Ovary (tissue), 10 donors: ENCODE data around the gene GANC. TPM values are rescaled to one million over a fixed set of nuclear protein-coding genes. Genes with fewer than 3 reads are reported as not detected.
"Not testable (repeated sequence)": the region's sequence is repeated elsewhere in the genome, so short reads cannot be mapped to it uniquely, and the experiment has no call there.

Experiments used
- DNase-seq, 5 donors: peaks; one replicate each; pipeline ENCODE4 v3.0.0-alpha.2; 2019 to 2020
- H3K27ac ChIP-seq, 2 donors: fragments of 200-600 bp; one replicate each; pipeline versions ENCODE4 v1.5.1 to v1.8.0; 2019 to 2022
- H3K27me3 ChIP-seq: fragments of 200-600 bp; one replicate; pipeline ENCODE4 v1.8.0; 2022
- H3K36me3 ChIP-seq: fragments of 200-600 bp; sonication (generic); one replicate; pipeline ENCODE4 v1.5.1; 2019
- H3K4me1 ChIP-seq: one replicate; pipeline ENCODE4 v1.8.1; 2013; ENCODE audit warnings: mild to moderate bottlenecking, moderate library complexity; ENCODE audit not compliant: insufficient read depth
- H3K4me3 ChIP-seq: fragments of 200-600 bp; sonication (generic); one replicate; pipeline ENCODE4 v1.5.1; 2017
- H3K9me3 ChIP-seq, 2 donors: fragments of 200-600 bp in 1 of 2; sonication (generic) in 1 of 2; one replicate each; pipeline versions ENCODE4 v1.5.1 to v1.8.1; 2013 to 2019; ENCODE audit warnings: mild to moderate bottlenecking in 1 of 2, moderate library complexity in 1 of 2
- EP300 ChIP-seq: sonication (generic); formaldehyde crosslinking; IDR thresholded peaks from one replicate; pipeline ENCODE4 v1.6.1; 2017; ENCODE audit warnings: antibody characterized with exemption
- POLR2A ChIP-seq: fragments of 450-650 bp; IDR thresholded peaks from one replicate; pipeline ENCODE4 v1.6.1; 2017; ENCODE audit warnings: antibody characterized with exemption, mild to moderate bottlenecking, moderate library complexity
- WGBS, 3 donors: extraction: QIAGEN DNeasy Blood & Tissue Kit in 1 of 3; methylation state at CpG; one replicate each; pipeline versions ENCODE4 v1.1.5 to v1.1.7; 2013 to 2017; 5-methylcytosine and 5-hydroxymethylcytosine counted together
- intact Hi-C, 4 donors: fragments of 100-400 bp; cut with DNase I; formaldehyde crosslinking; loops; one replicate each; pipeline versions ENCODE4 v1.11.0 to v1.15.1; 2022 to 2023
- long read RNA-seq, 3 donors: library from polyadenylated mRNA in 2 of 3; unstranded in 2 of 3; transcript quantifications; one replicate each; pipeline ENCODE4 v2.0.0 and lab custom pipeline, GENCODE V29; 2021 to 2026
- polyA plus RNA-seq, 2 donors: library from polyadenylated mRNA; stranded (reverse); fragments of 200-250 nt in 1 of 2; fragments of 350-450 nt in 1 of 2; fragmentation: Illumina TruSeq in 1 of 2; extraction: RNeasy Lipid Tissue Mini Kit (QIAGEN cat#74804) in 1 of 2; gene quantifications; one replicate each; pipeline ENCODE4 v1.2.3, GENCODE V29; 2013 to 2014
- total RNA-seq, 7 donors: library from RNA; depleted of rRNA in 2 of 7; stranded (reverse); fragments of >200 nt in 2 of 7; fragmentation: NEBNext Ultra II Directional in 3 of 7; extraction: Animal tissue kit (Norgen Biotek cat#: 25700) in 3 of 7; gene quantifications; one replicate each; pipeline versions ENCODE4 v1.1.0 to v1.2.4, GENCODE V29; 2016 to 2023
- TF ChIP-seq, protein P1 (sequence below), 3 donors: fragments of 450-650 bp in 2 of 3; fragments of 200-600 bp in 1 of 3; IDR thresholded peaks; one replicate each; pipeline versions ENCODE4 v1.5.1 to v1.8.0; 2016 to 2022; ENCODE audit warnings: antibody characterized with exemption in 3 of 3, mild to moderate bottlenecking in 1 of 3
- donor health status: DM: no; HTN: no; CAD: no; lungs with moderate emphysema.
- donor health status: DM: no; HTN: no; CAD: no.
- donor health status: Bipolar disorder and iron deficiency.
- donor health status: DM: yes; HTN: yes; CAD: no.
- donor health status: DM: no; HTN: no; CAD: no.
- donor health status: DM: yes; HTN: yes; CAD: no.

The GANC gene
- total RNA-seq (10 to 100 TPM; 13.7 to 31.5 (median 28.8) TPM), polyA plus RNA-seq (10 to 100 TPM in 1 of 2 donors, 1 to 10 TPM in 1; 10.0 to 28.1 TPM)
- long read RNA-seq, donor 1, transcript GANC-202 (5 exons, 1,437 nt), result major isoform, 9 of 12 reads
- long read RNA-seq, donor 1, partial matches to known transcripts, result 0 of 12 reads
- long read RNA-seq, donor 1, other reads (novel, unspliced or antisense), result 3 of 12 reads
- long read RNA-seq, donor 2, transcript GANC-202 (5 exons, 1,437 nt), result major isoform, 6 of 6 reads
- long read RNA-seq, donor 2, partial matches to known transcripts, result 0 of 6 reads
- long read RNA-seq, donor 2, other reads (novel, unspliced or antisense), result 0 of 6 reads
- long read RNA-seq, donor 3, full-length matches to known transcripts, result 4 of 9 reads
- long read RNA-seq, donor 3, partial matches to known transcripts, result 2 of 9 reads
- long read RNA-seq, donor 3, other reads (novel, unspliced or antisense), result 3 of 9 reads

GRCh38 chr15:42272939-42273899 lies at the start of gene GANC, which contains the start of gene TMEM87A:
Gene GANC, plus strand, starts transcription at chr15:42273201. Its CDS starts 1,281 bp downstream, at chr15:42274482.
Gene TMEM87A, minus strand, starts transcription at chr15:42273433. Its CDS starts 35 bp downstream, at chr15:42273398.
- H3K27me3 ChIP-seq, result no peaks in the 10 kb centered on the region
- no peaks in the 10 kb centered on the region for H3K9me3 ChIP-seq
- H3K36me3 ChIP-seq, result no peaks in the 10 kb centered on the region
- peak within 1 kb of the TSS; percentile 95 for H3K4me3 ChIP-seq
- peak within 1 kb of the TSS; percentile 92 to 98 for H3K27ac ChIP-seq
- TF ChIP-seq EP300 (peak; percentile 75), POLR2A (peak; percentile 91)
- TF ChIP-seq, protein P1, sequence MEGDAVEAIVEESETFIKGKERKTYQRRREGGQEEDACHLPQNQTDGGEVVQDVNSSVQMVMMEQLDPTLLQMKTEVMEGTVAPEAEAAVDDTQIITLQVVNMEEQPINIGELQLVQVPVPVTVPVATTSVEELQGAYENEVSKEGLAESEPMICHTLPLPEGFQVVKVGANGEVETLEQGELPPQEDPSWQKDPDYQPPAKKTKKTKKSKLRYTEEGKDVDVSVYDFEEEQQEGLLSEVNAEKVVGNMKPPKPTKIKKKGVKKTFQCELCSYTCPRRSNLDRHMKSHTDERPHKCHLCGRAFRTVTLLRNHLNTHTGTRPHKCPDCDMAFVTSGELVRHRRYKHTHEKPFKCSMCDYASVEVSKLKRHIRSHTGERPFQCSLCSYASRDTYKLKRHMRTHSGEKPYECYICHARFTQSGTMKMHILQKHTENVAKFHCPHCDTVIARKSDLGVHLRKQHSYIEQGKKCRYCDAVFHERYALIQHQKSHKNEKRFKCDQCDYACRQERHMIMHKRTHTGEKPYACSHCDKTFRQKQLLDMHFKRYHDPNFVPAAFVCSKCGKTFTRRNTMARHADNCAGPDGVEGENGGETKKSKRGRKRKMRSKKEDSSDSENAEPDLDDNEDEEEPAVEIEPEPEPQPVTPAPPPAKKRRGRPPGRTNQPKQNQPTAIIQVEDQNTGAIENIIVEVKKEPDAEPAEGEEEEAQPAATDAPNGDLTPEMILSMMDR (IDR thresholded peaks at IDR 0.05), result no peak
- 0 to 1% (median 0%) methylated on average over 46 to 52 of the region's 52 CpGs for WGBS, 3 donors
- H3K4me1 ChIP-seq, result peaks cover 5% of the 10 kb centered on the region
- intact Hi-C loops, result no loop called here
- DNase-seq, result peak; percentile 95 to 96 (median 96)

DNA sequence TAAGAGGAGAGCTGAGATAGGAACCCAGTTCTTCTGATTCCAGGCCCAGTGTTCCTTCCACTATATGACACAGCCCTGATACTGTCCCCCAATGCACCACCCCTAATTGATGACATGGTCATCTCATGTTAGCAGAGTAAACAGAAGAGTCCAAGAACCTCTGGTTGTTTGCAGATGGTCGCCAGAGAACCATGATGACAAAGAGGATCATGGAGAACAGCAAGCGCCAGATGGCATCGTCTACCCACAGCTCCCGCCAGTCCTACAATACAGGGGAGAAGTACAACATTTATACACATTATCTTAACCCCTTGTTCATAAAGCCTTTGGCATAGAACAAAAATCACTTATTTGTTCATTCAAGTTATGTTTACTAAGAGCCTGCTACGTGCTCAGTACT lies 46.4 kb upstream of the GANC start:
- H3K4me3 ChIP-seq, result no peak overlapping the region
- H3K27ac ChIP-seq, result no peak overlapping the region
- H3K9me3 ChIP-seq, result no peaks in the 10 kb centered on the region
- H3K27me3 ChIP-seq, result no peaks in the 10 kb centered on the region
- no peak for DNase-seq
- H3K36me3 ChIP-seq, result no peaks in the 10 kb centered on the region
- TF ChIP-seq, protein P1 (IDR thresholded peaks at IDR 0.05), result no peak
- TF ChIP-seq POLR2A, result no peak
- no peak for TF ChIP-seq EP300
- WGBS, 3 donors, result 93 to 98% (median 94%) methylated on average over 5 of the region's 5 CpGs
- intact Hi-C loops, result no loop called here
- H3K4me1 ChIP-seq, result no peaks in the 10 kb centered on the region

GRCh38 chr15:42228036-42228435 lies 45.0 kb upstream of the GANC start:
- TF ChIP-seq POLR2A, result no peak
- no peak for TF ChIP-seq EP300
- TF ChIP-seq, protein P1 (IDR thresholded peaks at IDR 0.05), result no peak
- H3K27ac ChIP-seq, result no peak overlapping the region
- no peaks in the 10 kb centered on the region for H3K36me3 ChIP-seq
- no peak for DNase-seq
- no peaks in the 10 kb centered on the region for H3K27me3 ChIP-seq
- H3K9me3 ChIP-seq, result no peaks in the 10 kb centered on the region
- no peaks in the 10 kb centered on the region for H3K4me1 ChIP-seq
- intact Hi-C loops, result no loop called here
- no peak overlapping the region for H3K4me3 ChIP-seq
- 36 to 41% (median 38%) methylated on average over 1 of the region's 1 CpG for WGBS, 3 donors

DNA sequence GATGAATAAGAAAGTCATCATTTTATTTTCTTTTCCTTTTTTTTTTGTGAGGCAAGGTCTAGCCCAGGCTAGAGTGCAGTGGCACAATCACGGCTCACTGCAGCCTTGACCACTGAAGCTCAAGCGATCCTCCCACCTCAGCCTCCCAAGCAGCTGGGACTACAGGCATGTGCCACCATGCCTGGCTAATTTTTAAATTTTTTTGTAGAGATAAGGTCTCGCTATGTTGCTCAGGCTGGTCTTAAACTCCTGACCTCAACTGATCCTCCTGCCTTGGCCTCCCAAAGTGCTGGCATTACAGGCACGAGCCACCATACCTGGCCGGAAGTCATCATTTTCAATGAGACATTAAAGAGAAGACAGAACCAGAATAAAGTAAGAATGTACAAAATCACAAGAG lies 44.0 kb upstream of the GANC start:
- H3K4me1 ChIP-seq, DNase-seq, H3K27ac ChIP-seq, intact Hi-C loops, H3K27me3 ChIP-seq, H3K36me3 ChIP-seq, H3K4me3 ChIP-seq, H3K9me3 ChIP-seq: not testable (repeated sequence)
- WGBS, 3 donors, result 88 to 96% (median 95%) methylated on average over 5 of the region's 5 CpGs
